Measurements from ENCODE around the gene TNKS2. TPM values are rescaled to one million over a fixed set of nuclear protein-coding genes. Genes with fewer than 3 reads are reported as not detected.

TNKS2 gene
- polyA plus RNA-seq, 6 donors from 2014 or later, result 17.9 to 32.2 (median 26.5) TPM

- Mint-ChIP-seq H3K27me3 (peaks cover 0 to 6% (median 0%) of the 10 kb centered on the region in 3 donors), H3K9me3 (peaks cover 0 to 3% (median 0%) of the 10 kb centered on the region in 7 donors), H3K4me3 (peak overlapping the region in 2 of 8 donors; percentile 18 to 20), H3K4me1 (peaks cover 16 to 22% (median 21%) of the 10 kb centered on the region in 3 donors), H3K36me3 (no peaks in the 10 kb centered on the region), H3K27ac (no peak overlapping the region)
- ATAC-seq (ENCODE audit: low read depth in 2 of 2), result no peak
- DNase-seq, result no peak
These were observed 112.2 kb downstream of the TNKS2 start for GRCh38 chr10:91910467-91910866.

Other genes with a start within 250 kb of the TNKS2 start
- not detected for gene PPP1R3C, start 165.4 kb upstream of the TNKS2 start, polyA plus RNA-seq (ENCODE audit: low read depth in 6 of 6)
- gene FGFBP3, start 111.1 kb downstream of the TNKS2 start, polyA plus RNA-seq (ENCODE audit: low read depth in 6 of 6), result 1 to 10 TPM in 5 of 6 donors, under 1 TPM in 1; 0.79 to 2.4 (median 1.4) TPM
- gene BTAF1, start 125.3 kb downstream of the TNKS2 start, polyA plus RNA-seq (ENCODE audit: low read depth in 6 of 6), result 10 to 100 TPM in 5 of 6 donors, 1 to 10 TPM in 1; 9.2 to 25.8 (median 16.1) TPM

Measured in naive B cell (primary cell).